K562 treated with DMSO at 1 percent for 24 hours (cell line): ENCODE data around the gene RAPGEF6. TPM values are rescaled to one million over a fixed set of nuclear protein-coding genes. Genes with fewer than 3 reads are reported as not detected.

Experiments used
- total RNA-seq: library from RNA; unstranded; fragments of 300-600 nt; gene quantifications from 2 replicates; pipeline ENCODE4 v1.2.3, GENCODE V29; 2022; ENCODE audit warnings: low read depth; ENCODE audit not compliant: insufficient read depth

The RAPGEF6 gene, protein sequence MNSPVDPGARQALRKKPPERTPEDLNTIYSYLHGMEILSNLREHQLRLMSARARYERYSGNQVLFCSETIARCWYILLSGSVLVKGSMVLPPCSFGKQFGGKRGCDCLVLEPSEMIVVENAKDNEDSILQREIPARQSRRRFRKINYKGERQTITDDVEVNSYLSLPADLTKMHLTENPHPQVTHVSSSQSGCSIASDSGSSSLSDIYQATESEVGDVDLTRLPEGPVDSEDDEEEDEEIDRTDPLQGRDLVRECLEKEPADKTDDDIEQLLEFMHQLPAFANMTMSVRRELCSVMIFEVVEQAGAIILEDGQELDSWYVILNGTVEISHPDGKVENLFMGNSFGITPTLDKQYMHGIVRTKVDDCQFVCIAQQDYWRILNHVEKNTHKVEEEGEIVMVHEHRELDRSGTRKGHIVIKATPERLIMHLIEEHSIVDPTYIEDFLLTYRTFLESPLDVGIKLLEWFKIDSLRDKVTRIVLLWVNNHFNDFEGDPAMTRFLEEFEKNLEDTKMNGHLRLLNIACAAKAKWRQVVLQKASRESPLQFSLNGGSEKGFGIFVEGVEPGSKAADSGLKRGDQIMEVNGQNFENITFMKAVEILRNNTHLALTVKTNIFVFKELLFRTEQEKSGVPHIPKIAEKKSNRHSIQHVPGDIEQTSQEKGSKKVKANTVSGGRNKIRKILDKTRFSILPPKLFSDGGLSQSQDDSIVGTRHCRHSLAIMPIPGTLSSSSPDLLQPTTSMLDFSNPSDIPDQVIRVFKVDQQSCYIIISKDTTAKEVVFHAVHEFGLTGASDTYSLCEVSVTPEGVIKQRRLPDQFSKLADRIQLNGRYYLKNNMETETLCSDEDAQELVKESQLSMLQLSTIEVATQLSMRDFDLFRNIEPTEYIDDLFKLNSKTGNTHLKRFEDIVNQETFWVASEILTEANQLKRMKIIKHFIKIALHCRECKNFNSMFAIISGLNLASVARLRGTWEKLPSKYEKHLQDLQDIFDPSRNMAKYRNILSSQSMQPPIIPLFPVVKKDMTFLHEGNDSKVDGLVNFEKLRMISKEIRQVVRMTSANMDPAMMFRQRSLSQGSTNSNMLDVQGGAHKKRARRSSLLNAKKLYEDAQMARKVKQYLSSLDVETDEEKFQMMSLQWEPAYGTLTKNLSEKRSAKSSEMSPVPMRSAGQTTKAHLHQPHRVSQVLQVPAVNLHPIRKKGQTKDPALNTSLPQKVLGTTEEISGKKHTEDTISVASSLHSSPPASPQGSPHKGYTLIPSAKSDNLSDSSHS (N-terminal part only)
- total RNA-seq, result 4.5 and 4.8 TPM in 2 replicates

DNA sequence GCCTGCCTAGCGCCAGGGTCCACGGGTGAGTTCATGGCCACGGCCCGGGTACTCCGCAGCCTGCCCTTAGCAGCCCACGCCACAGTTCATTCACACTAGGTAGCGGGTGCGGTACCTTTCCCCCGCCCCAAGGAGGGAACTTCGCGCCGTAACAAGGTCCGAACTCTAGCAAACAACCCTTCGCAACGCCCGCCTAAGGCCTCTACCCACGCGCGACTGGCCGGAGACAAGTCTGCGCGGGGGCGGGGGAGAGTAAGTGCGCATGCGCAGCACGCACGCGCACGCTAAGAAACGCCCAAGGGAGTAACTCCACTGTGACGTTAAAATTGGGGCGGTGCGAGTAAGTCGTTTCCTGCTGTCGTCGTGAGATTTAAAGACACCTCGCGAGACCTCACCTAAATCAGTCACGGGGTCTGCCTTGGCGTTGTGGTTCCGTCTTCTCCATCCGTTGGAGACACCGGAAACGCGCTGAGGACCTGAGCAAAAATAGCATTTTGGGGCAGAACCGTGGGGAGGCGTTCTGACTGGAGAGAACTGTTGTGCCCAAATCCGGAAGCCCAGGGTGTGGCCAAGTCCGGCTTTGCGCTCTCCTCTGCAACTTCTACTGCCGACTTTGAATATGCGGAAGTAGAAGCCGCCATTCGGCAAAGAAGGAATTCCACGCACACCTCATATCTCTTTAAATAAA is at the start of gene RAPGEF6:
Gene RAPGEF6 (minus strand): TSS at position 234 of the 688 bp plus-strand sequence. CDS start 199 bp downstream, at position 35.

Other genes starting within 250 kb of the RAPGEF6 start
- gene FNIP1, start 161.8 kb upstream of the RAPGEF6 start, total RNA-seq, result 11.3 and 12.0 TPM in 2 replicates